Activated T-helper 17 cell treated with anti-CD3 and anti-CD28 coated beads, Interleukin-2, amount 50 U/mL, for 72 hours (primary cell): Measurements from ENCODE around the gene PDE11A. TPM values are rescaled to one million over a fixed set of nuclear protein-coding genes. Genes with fewer than 3 reads are reported as not detected.

Experiments
- ATAC-seq: fragments of 150-1000 bp; cut with Tn5 transposase; replicated peaks from 2 replicates; pipeline ENCODE4 v1.10.0; 2021; ENCODE audit warnings: mild to moderate bottlenecking, moderate library complexity
- H3K27ac Mint-ChIP-seq: one replicate; pipeline ENCODE4 v1.8.0; 2022; ENCODE audit warnings: mixed read lengths
- H3K27me3 Mint-ChIP-seq: one replicate; pipeline ENCODE4 v1.8.0; 2022; ENCODE audit warnings: mixed read lengths
- H3K36me3 Mint-ChIP-seq: one replicate; pipeline ENCODE4 v1.8.0; 2022; ENCODE audit warnings: low read depth, mild to moderate bottlenecking, mixed read lengths
- H3K4me1 Mint-ChIP-seq: one replicate; pipeline ENCODE4 v1.8.0; 2022; ENCODE audit warnings: mixed read lengths
- H3K4me3 Mint-ChIP-seq: one replicate; pipeline ENCODE4 v1.8.0; 2022; ENCODE audit warnings: mild to moderate bottlenecking, mixed read lengths
- H3K9me3 Mint-ChIP-seq: one replicate; pipeline ENCODE4 v1.8.0; 2022; ENCODE audit warnings: mixed read lengths
- total RNA-seq, 2 donors: library from RNA; stranded (reverse); gene quantifications; one replicate each; pipeline ENCODE4 v1.2.3, GENCODE V29; 2022

Gene PDE11A
- total RNA-seq, 2 donors from 2014 or later = 0.08 TPM; not detected in 1

- Mint-ChIP-seq H3K27me3 (peaks cover 17% of the 10 kb centered on the region), H3K4me3 (no peak overlapping the region), H3K4me1 (no peaks in the 10 kb centered on the region), H3K27ac (no peak overlapping the region), H3K36me3 (no peaks in the 10 kb centered on the region), H3K9me3 (no peaks in the 10 kb centered on the region)
- ATAC-seq = no peak
Measured at GRCh38 chr2:177692042-177692782, 380.4 kb downstream of the PDE11A start.

DNA sequence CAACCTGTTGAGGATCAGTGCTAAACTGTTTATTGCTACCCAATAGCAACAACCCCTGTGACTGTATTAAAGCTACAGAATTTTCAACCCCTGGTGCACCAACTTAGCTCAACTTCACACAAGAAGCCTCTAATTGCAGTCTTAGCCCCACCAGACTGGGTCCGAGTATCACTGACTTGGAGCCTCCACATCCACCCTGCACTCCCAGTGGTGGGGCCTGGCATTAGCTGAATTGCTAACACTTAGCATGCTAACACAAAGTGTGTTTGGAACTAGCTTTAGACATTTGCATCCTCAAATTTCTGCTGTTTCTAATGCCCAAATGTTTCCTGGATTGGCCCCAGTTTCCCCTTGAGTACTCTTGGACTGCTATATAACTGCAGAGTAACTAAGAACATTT is 381.4 kb downstream of the PDE11A start:
- H3K27me3 Mint-ChIP-seq = peaks cover 13% of the 10 kb centered on the region
- no peaks in the 10 kb centered on the region for H3K4me1 Mint-ChIP-seq
- no peaks in the 10 kb centered on the region for H3K36me3 Mint-ChIP-seq
- ATAC-seq = no peak
- no peak overlapping the region for H3K27ac Mint-ChIP-seq
- H3K4me3 Mint-ChIP-seq = no peak overlapping the region
- no peaks in the 10 kb centered on the region for H3K9me3 Mint-ChIP-seq

GRCh38 chr2:177689623-177690022 is 383.0 kb downstream of the PDE11A start:
- ATAC-seq = no peak
- no peaks in the 10 kb centered on the region for H3K4me1 Mint-ChIP-seq
- H3K27me3 Mint-ChIP-seq = peaks cover 4% of the 10 kb centered on the region
- H3K9me3 Mint-ChIP-seq = no peaks in the 10 kb centered on the region
- H3K27ac Mint-ChIP-seq = no peak overlapping the region
- H3K36me3 Mint-ChIP-seq = no peaks in the 10 kb centered on the region
- no peak overlapping the region for H3K4me3 Mint-ChIP-seq

DNA sequence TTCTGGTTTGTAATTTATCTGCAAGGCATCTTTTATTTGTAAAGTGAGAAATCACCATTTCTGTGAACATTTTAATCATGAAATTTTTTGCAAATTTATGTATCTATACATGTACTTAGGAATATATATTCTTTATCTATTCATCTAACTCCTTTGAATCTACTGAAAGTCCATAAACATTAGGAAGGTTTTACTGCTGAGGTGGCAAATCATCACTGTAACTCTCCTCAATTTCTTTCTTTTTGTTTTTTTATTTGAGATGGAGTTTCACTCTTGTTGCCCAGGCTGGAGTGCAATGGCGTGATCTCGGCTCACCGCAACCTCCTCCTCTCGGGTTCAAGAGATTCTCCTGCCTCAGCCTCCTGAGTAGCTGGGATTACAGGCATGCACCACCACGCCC is 383.7 kb downstream of the PDE11A start:
- no peaks in the 10 kb centered on the region for H3K9me3 Mint-ChIP-seq
- H3K4me3 Mint-ChIP-seq = no peak overlapping the region
- H3K27me3 Mint-ChIP-seq = no peaks in the 10 kb centered on the region
- H3K4me1 Mint-ChIP-seq = no peaks in the 10 kb centered on the region
- H3K36me3 Mint-ChIP-seq = no peaks in the 10 kb centered on the region
- H3K27ac Mint-ChIP-seq = no peak overlapping the region
- no peak for ATAC-seq

DNA sequence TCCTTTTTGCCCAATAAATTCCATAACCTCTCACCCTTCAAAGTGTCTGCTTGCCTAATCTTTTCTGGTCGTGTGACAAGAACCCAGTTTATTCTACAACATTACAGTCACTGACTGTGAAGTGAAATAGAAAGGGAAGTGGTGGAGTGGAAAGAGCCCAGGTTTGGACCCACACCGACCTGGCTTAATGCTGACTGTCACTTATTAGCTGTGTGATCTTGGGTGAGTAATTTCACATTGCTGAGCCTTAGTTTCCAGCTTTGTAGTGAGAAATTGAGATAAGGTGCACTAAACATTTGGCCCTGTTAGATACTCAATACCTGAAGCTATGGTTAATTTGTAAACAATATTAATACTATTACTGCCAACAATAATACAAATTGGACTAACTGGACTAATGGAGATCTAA is 388.9 kb downstream of the PDE11A start:
- H3K4me3 Mint-ChIP-seq = no peak overlapping the region
- H3K27me3 Mint-ChIP-seq = no peaks in the 10 kb centered on the region
- H3K36me3 Mint-ChIP-seq = no peaks in the 10 kb centered on the region
- no peak for ATAC-seq
- no peaks in the 10 kb centered on the region for H3K9me3 Mint-ChIP-seq
- no peak overlapping the region for H3K27ac Mint-ChIP-seq
- no peaks in the 10 kb centered on the region for H3K4me1 Mint-ChIP-seq

DNA sequence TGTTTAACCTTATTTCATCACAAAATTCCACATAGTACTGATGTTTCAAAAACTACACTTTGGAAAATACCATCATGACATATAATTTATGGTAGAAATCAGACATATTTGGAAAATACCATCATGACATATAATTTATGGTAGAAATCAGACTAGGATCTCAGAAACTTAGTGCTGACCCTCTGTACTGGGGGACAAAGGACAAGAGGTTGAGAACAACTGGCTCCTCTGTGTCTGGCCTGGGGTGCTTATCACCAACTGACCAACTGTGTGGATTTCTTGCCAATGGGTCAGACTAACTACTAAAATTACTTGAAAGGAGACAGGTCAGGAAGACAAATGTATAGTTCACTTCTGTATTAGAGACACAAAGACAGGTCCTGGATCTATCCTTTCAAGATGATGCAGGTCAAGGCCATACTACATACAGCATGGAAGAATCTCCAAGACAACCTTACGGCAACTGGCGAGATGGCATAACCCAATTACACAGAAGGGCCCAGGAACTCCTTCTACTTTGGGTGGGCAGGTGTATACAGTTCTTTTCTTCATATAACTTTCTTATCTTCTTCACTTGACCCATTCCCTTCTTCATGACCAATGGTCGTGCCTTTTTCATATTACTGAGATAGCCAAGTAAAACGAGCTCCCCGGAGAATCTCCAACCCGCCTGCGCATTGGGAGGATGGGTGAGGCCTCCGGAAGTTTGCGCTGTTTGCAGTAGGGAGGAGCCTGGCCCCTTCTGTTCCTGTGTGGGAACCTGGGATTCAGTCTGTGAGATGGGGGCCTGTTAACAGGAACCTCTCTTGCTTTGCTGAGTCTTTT is 389.5 kb downstream of the PDE11A start:
- no peaks in the 10 kb centered on the region for H3K9me3 Mint-ChIP-seq

GRCh38 chr2:177682006-177682405 is 390.6 kb downstream of the PDE11A start:
- H3K27ac Mint-ChIP-seq = no peak overlapping the region
- no peaks in the 10 kb centered on the region for H3K4me1 Mint-ChIP-seq
- peaks cover 4% of the 10 kb centered on the region for H3K27me3 Mint-ChIP-seq
- no peaks in the 10 kb centered on the region for H3K9me3 Mint-ChIP-seq
- no peak for ATAC-seq
- no peaks in the 10 kb centered on the region for H3K36me3 Mint-ChIP-seq
- no peak overlapping the region for H3K4me3 Mint-ChIP-seq

More for the DNA sequence above, 389.5 kb downstream of the PDE11A start:
- H3K4me1 Mint-ChIP-seq = no peaks in the 10 kb centered on the region
- no peaks in the 10 kb centered on the region for H3K36me3 Mint-ChIP-seq
- ATAC-seq = no peak
- no peak overlapping the region for H3K27ac Mint-ChIP-seq
- no peaks in the 10 kb centered on the region for H3K27me3 Mint-ChIP-seq
- no peak overlapping the region for H3K4me3 Mint-ChIP-seq

- H3K4me1 Mint-ChIP-seq = no peaks in the 10 kb centered on the region
- peaks cover 5% of the 10 kb centered on the region for H3K27me3 Mint-ChIP-seq
- no peak overlapping the region for H3K27ac Mint-ChIP-seq
- ATAC-seq = no peak
- H3K9me3 Mint-ChIP-seq = no peaks in the 10 kb centered on the region
- H3K36me3 Mint-ChIP-seq = no peaks in the 10 kb centered on the region
- H3K4me3 Mint-ChIP-seq = no peak overlapping the region
Measured at GRCh38 chr2:177680866-177681712, 391.5 kb downstream of the PDE11A start.

DNA sequence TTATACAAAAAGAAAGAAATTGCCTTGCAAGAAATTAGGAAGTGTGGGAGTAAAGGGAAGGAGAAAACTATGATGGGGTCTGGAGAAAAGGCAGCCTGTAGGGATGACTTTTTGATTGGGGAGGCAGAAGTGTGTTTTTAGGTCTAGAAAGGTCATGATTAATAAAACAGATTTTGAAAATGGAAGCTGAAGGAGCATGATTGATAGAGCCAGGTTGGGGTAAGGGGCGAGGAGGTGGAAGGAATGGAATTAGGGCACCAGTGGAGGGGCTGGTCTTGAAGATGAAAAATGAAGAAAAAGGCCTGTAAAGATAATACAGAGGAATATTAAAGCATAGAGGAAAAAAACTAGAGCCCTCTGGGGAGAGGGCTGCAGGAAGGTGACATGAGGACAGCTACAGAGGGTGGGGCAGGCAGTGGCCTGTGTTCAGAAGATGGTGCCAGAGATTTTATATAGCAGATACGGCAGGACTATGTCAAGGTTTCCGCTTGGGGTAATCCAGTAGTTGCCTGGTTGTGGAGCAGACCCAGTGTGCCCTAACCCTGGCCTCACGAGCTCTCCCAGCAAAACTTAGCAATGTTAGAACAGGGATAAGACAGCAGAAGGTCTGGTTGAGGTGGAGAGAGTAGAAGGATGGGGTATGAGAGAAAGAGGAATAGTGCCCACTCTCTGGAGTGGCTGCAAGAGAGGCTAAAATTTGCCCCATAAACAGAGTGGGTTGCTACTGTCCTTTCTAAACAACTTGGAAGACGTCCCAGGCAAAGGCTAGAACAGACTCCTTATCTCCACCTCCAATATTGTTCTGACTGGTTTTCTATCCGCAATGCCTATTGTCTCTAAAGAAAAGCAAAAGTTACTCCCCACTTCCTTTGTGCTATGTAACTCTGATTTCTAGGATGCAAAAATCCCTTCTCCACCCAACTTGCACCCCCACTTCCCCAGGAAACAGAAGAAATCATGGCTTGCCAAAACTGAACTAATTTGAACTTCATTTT is 392.7 kb downstream of the PDE11A start:
- H3K4me1 Mint-ChIP-seq = no peaks in the 10 kb centered on the region
- no peak for ATAC-seq
- no peak overlapping the region for H3K27ac Mint-ChIP-seq

GRCh38 chr2:177678939-177679338 is 393.6 kb downstream of the PDE11A start:
- no peak for ATAC-seq
- peaks cover 16% of the 10 kb centered on the region for H3K27me3 Mint-ChIP-seq
- H3K36me3 Mint-ChIP-seq = no peaks in the 10 kb centered on the region
- H3K9me3 Mint-ChIP-seq = no peaks in the 10 kb centered on the region
- H3K27ac Mint-ChIP-seq = no peak overlapping the region
- H3K4me1 Mint-ChIP-seq = no peaks in the 10 kb centered on the region
- H3K4me3 Mint-ChIP-seq = no peak overlapping the region

More for the DNA sequence above, 392.7 kb downstream of the PDE11A start:
- Mint-ChIP-seq H3K36me3 (no peaks in the 10 kb centered on the region), H3K4me3 (no peak overlapping the region), H3K27me3 (peaks cover 12% of the 10 kb centered on the region), H3K9me3 (no peaks in the 10 kb centered on the region)

DNA sequence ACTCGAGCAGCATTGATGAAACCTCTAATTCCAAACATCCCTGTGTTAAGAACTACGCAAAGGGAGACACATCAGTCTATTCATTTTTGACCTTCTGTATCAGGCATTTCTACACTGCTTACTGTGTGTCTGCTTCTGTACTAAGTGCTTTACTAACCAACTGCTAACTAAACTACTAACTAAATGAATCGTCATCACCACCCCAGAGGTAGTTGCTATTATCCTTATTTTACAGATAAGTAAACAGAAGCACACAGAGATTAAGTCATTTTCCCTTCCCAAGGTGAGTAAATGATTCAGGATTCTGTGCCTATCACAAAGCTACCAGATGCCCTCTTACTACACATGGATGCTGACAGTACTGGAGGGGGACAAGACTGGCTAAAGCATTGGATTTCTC is 395.9 kb downstream of the PDE11A start:
- Mint-ChIP-seq H3K36me3 (no peaks in the 10 kb centered on the region), H3K4me3 (no peak overlapping the region), H3K4me1 (no peaks in the 10 kb centered on the region), H3K27me3 (peaks cover 33% of the 10 kb centered on the region), H3K9me3 (no peaks in the 10 kb centered on the region), H3K27ac (no peak overlapping the region)
- ATAC-seq = no peak

GRCh38 chr2:177675825-177676224 is 396.8 kb downstream of the PDE11A start:
- Mint-ChIP-seq H3K4me1 (no peaks in the 10 kb centered on the region), H3K9me3 (no peaks in the 10 kb centered on the region), H3K27ac (no peak overlapping the region), H3K27me3 (peaks cover 33% of the 10 kb centered on the region), H3K4me3 (no peak overlapping the region), H3K36me3 (no peaks in the 10 kb centered on the region)
- no peak for ATAC-seq

GRCh38 chr2:177675350-177675821 is 397.2 kb downstream of the PDE11A start:
- Mint-ChIP-seq H3K4me1 (no peaks in the 10 kb centered on the region), H3K36me3 (no peaks in the 10 kb centered on the region)
- ATAC-seq = no peak

More at GRCh38 chr2:177675350-177675821, 397.2 kb downstream of the PDE11A start:
- Mint-ChIP-seq H3K9me3 (no peaks in the 10 kb centered on the region), H3K4me3 (no peak overlapping the region), H3K27ac (no peak overlapping the region), H3K27me3 (peaks cover 33% of the 10 kb centered on the region)
